Right lobe of liver (tissue), 6 donors: Measurements from ENCODE around the gene CACNB2. TPM values are rescaled to one million over a fixed set of nuclear protein-coding genes. Genes with fewer than 3 reads are reported as not detected.

Source experiments
- ATAC-seq, 4 donors: fragments of 200-7000 bp; cut with Tn5 transposase; one replicate each; pipeline ENCODE4 v1.9.1; 2020; ENCODE audit warnings: mild to moderate bottlenecking in 4 of 4, moderate library complexity in 4 of 4
- DNase-seq, 3 donors: peaks; one replicate each; pipeline ENCODE4 v3.0.0-alpha.2; 2020
- H3K27ac ChIP-seq, 3 donors: fragments of 200-600 bp; one replicate each; pipeline ENCODE4 v1.8.0; 2022
- H3K27me3 ChIP-seq, 2 donors: fragments of 200-600 bp; one replicate each; pipeline ENCODE4 v1.8.0; 2022
- H3K36me3 ChIP-seq, 4 donors: fragments of 200-600 bp; sonication (generic) in 1 of 4; one replicate each; pipeline versions ENCODE4 v1.5.1 to v1.8.0; 2017 to 2022; ENCODE audit warnings: control low read depth in 1 of 4
- H3K4me1 ChIP-seq, 4 donors: fragments of 200-600 bp; sonication (generic) in 1 of 4; one replicate each; pipeline versions ENCODE4 v1.5.1 to v1.8.0; 2017 to 2022; ENCODE audit warnings: control low read depth in 1 of 4
- H3K4me3 ChIP-seq, 3 donors: fragments of 200-600 bp; one replicate each; pipeline ENCODE4 v1.8.0; 2022
- H3K9me3 ChIP-seq, 4 donors: fragments of 200-600 bp; sonication (generic) in 1 of 4; one replicate each; pipeline versions ENCODE4 v1.5.1 to v1.8.0; 2017 to 2022; ENCODE audit warnings: control low read depth in 1 of 4
- CTCF ChIP-seq, 4 donors: fragments of 200-600 bp in 3 of 4; fragments of 450-650 bp in 1 of 4; IDR thresholded peaks; one replicate each; pipeline versions ENCODE4 v1.5.1 to v1.8.0; 2016 to 2022; ENCODE audit warnings: antibody characterized with exemption in 4 of 4, mild to moderate bottlenecking in 2 of 4
- POLR2A ChIP-seq: fragments of 450-650 bp; IDR thresholded peaks from one replicate; pipeline ENCODE4 v1.6.1; 2017; ENCODE audit warnings: antibody characterized with exemption, mild to moderate bottlenecking
- WGBS: methylation state at CpG from one replicate; pipeline ENCODE4 v1.1.6; 2018; ENCODE audit warnings: low coverage, low lambda C conversion rate; ENCODE audit not compliant: insufficient coverage; ENCODE audit errors: missing lambda C conversion rate; 5-methylcytosine and 5-hydroxymethylcytosine counted together
- intact Hi-C, 2 donors: fragments of 100-400 bp; cut with DNase I; formaldehyde crosslinking; loops; one replicate each; pipeline versions ENCODE4 v1.11.2 to v1.14.1; 2022
- total RNA-seq, 6 experiments: library from RNA; depleted of rRNA in 2 of 6; stranded (reverse); fragments of >200 nt in 2 of 6; fragmentation: NEBNext Ultra II Directional in 3 of 6; extraction: Animal tissue kit (Norgen Biotek cat#: 25700) in 3 of 6; gene quantifications; one replicate each; pipeline versions ENCODE4 v1.1.0 to v1.2.4, GENCODE V29; 2016 to 2023
- donor health status: DM: no; HTN: yes; CAD: no.
- donor health status: DM: no; HTN: no; CAD: no.
- donor health status: DM: no; HTN: no; CAD: no.
- donor health status: DM: no; HTN: yes; CAD: no.
- donor health status: DM: no; HTN: yes; CAD: no.

The CACNB2 gene
- total RNA-seq, 6 experiments from 2014 or later = 0.12 to 1.8 (median 1.0) TPM; not detected in 1

GRCh38 chr10:18264466-18265050 is 124.3 kb downstream of the CACNB2 start:
- DNase-seq (no peak), ATAC-seq (no peak)
- Histone ChIP-seq H3K27me3 (no peaks in the 10 kb centered on the region), H3K27ac (no peak overlapping the region), H3K4me3 (no peak overlapping the region), H3K36me3 (no peaks in the 10 kb centered on the region), H3K9me3 (no peaks in the 10 kb centered on the region), H3K4me1 (peaks cover 0 to 10% (median 0%) of the 10 kb centered on the region in 4 donors)
- 70% methylated on average over 4 of the region's 5 CpGs for WGBS
- intact Hi-C loops = no loop called here
- TF ChIP-seq POLR2A (no peak), CTCF (IDR thresholded peaks at IDR 0.05) (no peak)

GRCh38 chr10:18268005-18268404 is 127.8 kb downstream of the CACNB2 start:
- no peaks in the 10 kb centered on the region for H3K9me3 ChIP-seq
- no peaks in the 10 kb centered on the region for H3K4me1 ChIP-seq
- TF ChIP-seq POLR2A = no peak
- TF ChIP-seq CTCF (IDR thresholded peaks at IDR 0.05) = no peak
- no peak overlapping the region for H3K4me3 ChIP-seq
- 65% methylated on average over 3 of the region's 3 CpGs for WGBS
- no peak for DNase-seq
- no peak for ATAC-seq
- H3K36me3 ChIP-seq = no peaks in the 10 kb centered on the region
- intact Hi-C loops = no loop called here
- H3K27me3 ChIP-seq = no peaks in the 10 kb centered on the region
- no peak overlapping the region for H3K27ac ChIP-seq

- WGBS = 64% methylated on average over 3 of the region's 3 CpGs
- Histone ChIP-seq H3K9me3 (no peaks in the 10 kb centered on the region), H3K27me3 (no peaks in the 10 kb centered on the region)
Observed at GRCh38 chr10:18271491-18271890, 131.3 kb downstream of the CACNB2 start.

GRCh38 chr10:18273039-18273438 is 132.8 kb downstream of the CACNB2 start:
- intact Hi-C loops = no loop called here
- 79% methylated on average over 3 of the region's 3 CpGs for WGBS
- no peak for ATAC-seq

More at GRCh38 chr10:18271491-18271890, 131.3 kb downstream of the CACNB2 start:
- no peak overlapping the region for H3K27ac ChIP-seq
- DNase-seq (no peak), ATAC-seq (no peak)
- intact Hi-C loops = no loop called here
- no peak overlapping the region for H3K4me3 ChIP-seq
- TF ChIP-seq CTCF (IDR thresholded peaks at IDR 0.05) (no peak), POLR2A (no peak)
- H3K4me1 ChIP-seq = no peaks in the 10 kb centered on the region
- H3K36me3 ChIP-seq = no peaks in the 10 kb centered on the region

GRCh38 chr10:18278181-18278580 is 138.0 kb downstream of the CACNB2 start:
- Histone ChIP-seq H3K4me3 (no peak overlapping the region), H3K9me3 (no peaks in the 10 kb centered on the region), H3K27ac (no peak overlapping the region), H3K27me3 (no peaks in the 10 kb centered on the region), H3K4me1 (no peaks in the 10 kb centered on the region), H3K36me3 (no peaks in the 10 kb centered on the region)
- DNase-seq (no peak), ATAC-seq (no peak)
- WGBS = 87% methylated on average over 3 of the region's 3 CpGs
- no peak for TF ChIP-seq CTCF (IDR thresholded peaks at IDR 0.05)
- TF ChIP-seq POLR2A = no peak
- intact Hi-C loops = no loop called here

More at GRCh38 chr10:18273039-18273438, 132.8 kb downstream of the CACNB2 start:
- no peak overlapping the region for H3K4me3 ChIP-seq
- no peak for TF ChIP-seq POLR2A
- no peaks in the 10 kb centered on the region for H3K9me3 ChIP-seq
- no peak overlapping the region for H3K27ac ChIP-seq
- H3K4me1 ChIP-seq = no peaks in the 10 kb centered on the region
- no peaks in the 10 kb centered on the region for H3K27me3 ChIP-seq
- H3K36me3 ChIP-seq = no peaks in the 10 kb centered on the region
- no peak for DNase-seq
